IMR-90 (cell line): Measurements from ENCODE around the gene GNA14. TPM values are rescaled to one million over a fixed set of nuclear protein-coding genes. Genes with fewer than 3 reads are reported as not detected.

ENCODE experiments used
- ATAC-seq: fragments of 200-7000 bp; cut with Tn5 transposase; 2 replicates; pipeline ENCODE4 v1.9.1; 2020; ENCODE audit warnings: low read depth, mild to moderate bottlenecking, moderate library complexity
- BruUV-seq: library from RNA; stranded (reverse); fragments of 400-500 nt; replicated peaks from 2 replicates; lab custom pipeline; 2021; lab: Mats Ljungman, UMichigan
- CTCF ChIA-PET: fragments of 300-600 bp; formaldehyde crosslinking; extraction: SDS; loops from one replicate; lab custom pipeline; 2021; ENCODE audit warnings: antibody characterized with exemption; lab: Yijun Ruan, JAX
- POLR2A ChIA-PET: fragments of 300-600 bp; sonication (Branson Sonifier 250); formaldehyde crosslinking; loops from one replicate; lab custom pipeline; 2022; ENCODE audit warnings: antibody characterized with exemption; ENCODE audit not compliant: unreplicated experiment; lab: Charles Lee
- DNase-seq: peaks from one replicate; pipeline ENCODE4 v3.0.0; 2013
- H2AFZ ChIP-seq: replicated peaks from 2 replicates; pipeline ENCODE3; 2013; ENCODE audit warnings: low read length, mild to moderate bottlenecking; ENCODE audit not compliant: poor library complexity
- H2AK5ac ChIP-seq: 2 replicates; pipeline ENCODE4 v1.6.1; 2013; ENCODE audit warnings: low read depth, low read length, inconsistent platforms
- H2AK9ac ChIP-seq: replicated peaks from 2 replicates; pipeline ENCODE3; 2013; ENCODE audit warnings: mild to moderate bottlenecking, low read depth, low read length, moderate library complexity; ENCODE audit not compliant: poor library complexity
- H2BK120ac ChIP-seq: 2 replicates; pipeline ENCODE4 v1.6.1; 2013; ENCODE audit warnings: low read depth, low read length, inconsistent platforms
- H2BK15ac ChIP-seq: 3 replicates; pipeline ENCODE4 v1.6.1; 2013; ENCODE audit warnings: low read depth, low read length, inconsistent platforms
- H2BK20ac ChIP-seq: 2 replicates; pipeline ENCODE4 v1.6.1; 2013; ENCODE audit warnings: low read depth, mild to moderate bottlenecking, inconsistent platforms, low read length, moderate library complexity
- H2BK5ac ChIP-seq: 2 replicates; pipeline ENCODE4 v1.6.1; 2013; ENCODE audit warnings: mild to moderate bottlenecking, low read depth, low read length, inconsistent platforms; ENCODE audit not compliant: poor library complexity, severe bottlenecking
- H3K14ac ChIP-seq: replicated peaks from 2 replicates; pipeline ENCODE4 v1.6.1; 2013; ENCODE audit warnings: low read depth, low read length, inconsistent platforms
- H3K18ac ChIP-seq: 2 replicates; pipeline ENCODE4 v1.6.1; 2013; ENCODE audit warnings: low read depth, low read length, control low read depth
- H3K23ac ChIP-seq: 2 replicates; pipeline ENCODE4 v1.6.1; 2013; ENCODE audit warnings: low read depth, low read length, inconsistent platforms
- H3K27ac ChIP-seq: 2 replicates; pipeline ENCODE4 v1.5.1; 2013; ENCODE audit warnings: mild to moderate bottlenecking, control low read depth, low read length; ENCODE audit not compliant: insufficient read depth
- H3K27me3 ChIP-seq: 2 replicates; pipeline ENCODE4 v1.6.1; 2013; ENCODE audit warnings: low read length; ENCODE audit not compliant: control insufficient read depth, insufficient read depth
- H3K36me3 ChIP-seq: 2 replicates; pipeline ENCODE4 v1.6.1; 2013; ENCODE audit warnings: low read length, mixed read lengths; ENCODE audit not compliant: control insufficient read depth, insufficient read depth
- H3K4ac ChIP-seq: 2 replicates; pipeline ENCODE4 v1.6.1; 2013; ENCODE audit warnings: low read depth, low read length, inconsistent platforms
- H3K4me1 ChIP-seq: 2 replicates; pipeline ENCODE4 v1.6.1; 2013; ENCODE audit warnings: low read length, mixed read lengths; ENCODE audit not compliant: control insufficient read depth, insufficient read depth
- H3K4me2 ChIP-seq: 2 replicates; pipeline ENCODE4 v1.6.1; 2013; ENCODE audit warnings: low read depth, mild to moderate bottlenecking, control low read depth, low read length, moderate library complexity
- H3K4me3 ChIP-seq: 2 replicates; pipeline ENCODE4 v1.5.1; 2013; ENCODE audit warnings: low read depth, mild to moderate bottlenecking, control low read depth, low read length, moderate library complexity; ENCODE audit not compliant: insufficient read depth
- H3K56ac ChIP-seq: 2 replicates; pipeline ENCODE4 v1.6.1; 2013; ENCODE audit warnings: low read length, inconsistent platforms; ENCODE audit not compliant: insufficient read depth; ENCODE audit errors: extremely low read depth
- H3K79me1 ChIP-seq, 2 experiments: 2 replicates each; pipeline ENCODE4 v1.6.1; 2013; ENCODE audit warnings: low read length in 2 of 2, inconsistent platforms in 1 of 2, low read depth in 1 of 2
- H3K9ac ChIP-seq: 2 replicates; pipeline ENCODE4 v1.6.1; 2013; ENCODE audit warnings: low read depth, low read length, control low read depth
- H3K9me1 ChIP-seq: 2 replicates; pipeline ENCODE4 v1.6.1; 2013; ENCODE audit warnings: low read length, inconsistent platforms; ENCODE audit not compliant: insufficient read depth
- H3K9me3 ChIP-seq: 2 replicates; pipeline ENCODE4 v1.6.1; 2013; ENCODE audit warnings: low read length; ENCODE audit not compliant: control insufficient read depth, insufficient read depth
- H4K20me1 ChIP-seq: 2 replicates; pipeline ENCODE4 v1.6.1; 2013; ENCODE audit warnings: low read length, inconsistent platforms; ENCODE audit not compliant: insufficient read depth
- H4K5ac ChIP-seq: 2 replicates; pipeline ENCODE4 v1.6.1; 2013; ENCODE audit warnings: mild to moderate bottlenecking, low read depth, low read length, control low read depth
- H4K8ac ChIP-seq, 2 experiments: 2 replicates each; pipeline ENCODE4 v1.6.1; 2013; ENCODE audit warnings: low read depth in 2 of 2, low read length in 2 of 2, control low read depth in 1 of 2, inconsistent platforms in 1 of 2
- H4K91ac ChIP-seq: 2 replicates; pipeline ENCODE4 v1.6.1; 2013; ENCODE audit warnings: low read depth, low read length, inconsistent platforms; ENCODE audit not compliant: insufficient read depth
- BHLHE40 ChIP-seq: fragments of 150-350 bp; IDR thresholded peaks from 2 replicates; pipeline ENCODE4 v1.6.1; 2016; ENCODE audit warnings: mild to moderate bottlenecking, low read depth, low read length
- CEBPB ChIP-seq: IDR thresholded peaks from 2 replicates; pipeline ENCODE4 v1.6.1; 2012; ENCODE audit warnings: low read depth, low read length, improper control_type of control experiment
- CHD1 ChIP-seq: IDR thresholded peaks from 2 replicates; pipeline ENCODE4 v1.6.1; 2012; ENCODE audit warnings: low read depth, low read length, improper control_type of control experiment
- FOS ChIP-seq: fragments of 150-350 bp; IDR thresholded peaks from 2 replicates; pipeline ENCODE4 v1.6.1; 2016; ENCODE audit warnings: low read depth, low read length
- MAFK ChIP-seq: IDR thresholded peaks from 2 replicates; pipeline ENCODE4 v1.6.1; 2012; ENCODE audit warnings: low read depth, low read length, improper control_type of control experiment
- MAZ ChIP-seq: IDR thresholded peaks from 2 replicates; pipeline ENCODE4 v1.6.1; 2012; ENCODE audit warnings: low read depth, mild to moderate bottlenecking, low read length, improper control_type of control experiment, moderate library complexity, borderline replicate concordance
- MXI1 ChIP-seq: IDR thresholded peaks from 2 replicates; pipeline ENCODE4 v1.6.1; 2012; ENCODE audit warnings: low read depth, mild to moderate bottlenecking, low read length, moderate library complexity, borderline replicate concordance
- NFE2L2 ChIP-seq: fragments of 150-350 bp; IDR thresholded peaks from 2 replicates; pipeline ENCODE4 v1.6.1; 2016; ENCODE audit warnings: low read depth, mild to moderate bottlenecking, low read length
- POLR2A ChIP-seq: IDR thresholded peaks from 2 replicates; pipeline ENCODE4 v1.6.1; 2012; ENCODE audit warnings: mild to moderate bottlenecking, low read depth, low read length
- RAD21 ChIP-seq: IDR thresholded peaks from 2 replicates; pipeline ENCODE4 v1.6.1; 2012; ENCODE audit warnings: low read length, improper control_type of control experiment
- RCOR1 ChIP-seq: IDR thresholded peaks from 2 replicates; pipeline ENCODE4 v1.6.1; 2012; ENCODE audit warnings: mild to moderate bottlenecking, low read length, improper control_type of control experiment; ENCODE audit not compliant: insufficient replicate concordance
- RFX5 ChIP-seq: IDR thresholded peaks from 2 replicates; pipeline ENCODE4 v1.8.0; 2012; ENCODE audit warnings: low read depth, mild to moderate bottlenecking, low read length, moderate library complexity
- SMC3 ChIP-seq: fragments of 150-350 bp; IDR thresholded peaks from 2 replicates; pipeline ENCODE4 v1.6.1; 2016; ENCODE audit warnings: low read depth, mild to moderate bottlenecking, antibody characterized with exemption, low read length, moderate library complexity
- WGBS, 2 experiments: methylation state at CpG; one replicate each; pipeline versions ENCODE4 v1.1.5 to v1.1.7; 2013; ENCODE audit warnings: missing lambda C conversion rate in 2 of 2; ENCODE audit not compliant: insufficient read length in 1 of 2; ENCODE audit errors: extremely low coverage in 2 of 2; 5-methylcytosine and 5-hydroxymethylcytosine counted together
- dilution Hi-C: fragments of 300-500 bp; cut with HindIII; formaldehyde crosslinking; loops from one replicate; pipeline ENCODE4 v1.14.3; 2018; ENCODE audit warnings: low sequenced_read_pairs; ENCODE audit not compliant: unreplicated experiment
- in situ Hi-C: fragments of 300-500 bp; cut with MboI; formaldehyde crosslinking; loops from 3 replicates; pipeline ENCODE4 v1.14.3; 2019; ENCODE audit warnings: low sequenced_read_pairs, inconsistent platforms, mixed read lengths
- intact Hi-C: fragments of 100-400 bp; cut with micrococcal nuclease; formaldehyde crosslinking; loops from 2 replicates; pipeline ENCODE4 v1.10.0; 2022
- polyA plus RNA-seq, 3 experiments: library from polyadenylated mRNA; depleted of rRNA; stranded (reverse); fragments of >200 nt; gene quantifications; 2 replicates each; pipeline ENCODE4 v1.2.3, GENCODE V29; 2012; ENCODE audit warnings: low replicate concordance in 1 of 3
- total RNA-seq: library from RNA; depleted of rRNA; stranded (reverse); fragments of >200 nt; gene quantifications from 2 replicates; pipeline ENCODE4 v1.2.3, GENCODE V29; 2012
- TF ChIP-seq, protein P1 (sequence below): conservative IDR thresholded peaks from 2 replicates; pipeline ENCODE4 v1.5.1; 2012; ENCODE audit warnings: mild to moderate bottlenecking, low read depth, low read length, improper control_type of control experiment
- TF ChIP-seq, protein P2 (sequence below): fragments of 150-350 bp; IDR thresholded peaks from 2 replicates; pipeline ENCODE4 v1.6.1; 2017; ENCODE audit warnings: mild to moderate bottlenecking, antibody characterized with exemption, low read length, low read depth
- TF ChIP-seq, protein P3 (sequence below): fragments of 150-350 bp; IDR thresholded peaks from 2 replicates; pipeline ENCODE4 v1.6.1; 2016; ENCODE audit warnings: low read depth, mild to moderate bottlenecking, low read length, moderate library complexity, borderline replicate concordance

GNA14 gene
- total and polyA plus RNA-seq, 2 of the 4 experiments (the other 2 are of a cell fraction): under 0.01 to 0.03 TPM

DNA sequence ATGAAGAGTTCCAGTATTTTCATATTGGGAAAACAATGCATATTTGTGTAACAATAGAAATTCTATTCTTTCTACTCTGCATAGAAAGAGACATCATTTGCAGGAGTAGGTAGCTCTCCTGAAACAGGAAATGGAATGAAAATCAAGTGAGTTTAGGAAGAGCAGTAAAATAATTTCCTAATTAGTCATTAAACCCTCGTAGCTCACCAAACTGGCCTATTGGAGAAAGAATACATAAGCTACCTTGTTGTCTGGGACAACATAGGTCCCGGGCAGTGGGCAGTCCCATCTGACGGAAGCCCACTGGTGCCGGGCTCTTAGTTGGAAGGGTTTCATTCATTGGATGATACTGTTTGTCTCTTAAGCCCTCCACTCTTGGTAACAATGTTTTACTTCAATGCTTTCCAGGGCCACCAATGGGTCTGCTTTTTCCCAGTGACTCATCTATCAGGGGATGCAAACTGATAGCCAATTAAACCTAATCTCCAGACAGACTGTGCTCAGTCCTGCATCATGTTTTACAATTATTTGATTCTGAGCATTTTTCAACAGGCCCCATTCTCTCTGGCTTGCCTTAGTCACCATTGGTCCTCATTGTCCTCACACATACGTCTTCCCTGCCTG, 46.5 kb downstream of the GNA14 start:
- Histone ChIP-seq H4K91ac (no peak overlapping the region), H3K36me3 (no peaks in the 10 kb centered on the region), H2AK9ac (no peak overlapping the region), H2BK20ac (no peak overlapping the region), H2BK5ac (no peak overlapping the region), H3K4me3 (no peak overlapping the region), H3K56ac (no peak overlapping the region), H3K9me1 (no peaks in the 10 kb centered on the region), H2BK15ac (no peak overlapping the region), H3K9me3 (no peaks in the 10 kb centered on the region), H2AFZ (no peak overlapping the region), H3K27ac (no peak overlapping the region), H4K5ac (no peak overlapping the region), H2BK120ac (no peak overlapping the region), H3K4me2 (no peak overlapping the region), H3K4me1 (no peaks in the 10 kb centered on the region), H3K23ac (no peak overlapping the region), H3K9ac (no peak overlapping the region), H4K8ac (no peak overlapping the region), H3K27me3 (no peaks in the 10 kb centered on the region; the same call in 1 of the 2 replicates), H4K20me1 (no peaks in the 10 kb centered on the region), H2AK5ac (no peak overlapping the region), H3K18ac (no peak overlapping the region), H3K14ac (no peak overlapping the region), H3K79me1 (no peaks in the 10 kb centered on the region), H3K4ac (no peak overlapping the region)
- BruUV-seq: no TSS peak
- TF ChIP-seq RFX5 (no peak), MAZ (no peak), MAFK (no peak), BHLHE40 (no peak), FOS (no peak), CEBPB (no peak), RCOR1 (no peak), CHD1 (no peak), POLR2A (no peak), RAD21 (no peak), NFE2L2 (no peak), SMC3 (no peak), MXI1 (no peak)
- TF ChIP-seq, protein P1, sequence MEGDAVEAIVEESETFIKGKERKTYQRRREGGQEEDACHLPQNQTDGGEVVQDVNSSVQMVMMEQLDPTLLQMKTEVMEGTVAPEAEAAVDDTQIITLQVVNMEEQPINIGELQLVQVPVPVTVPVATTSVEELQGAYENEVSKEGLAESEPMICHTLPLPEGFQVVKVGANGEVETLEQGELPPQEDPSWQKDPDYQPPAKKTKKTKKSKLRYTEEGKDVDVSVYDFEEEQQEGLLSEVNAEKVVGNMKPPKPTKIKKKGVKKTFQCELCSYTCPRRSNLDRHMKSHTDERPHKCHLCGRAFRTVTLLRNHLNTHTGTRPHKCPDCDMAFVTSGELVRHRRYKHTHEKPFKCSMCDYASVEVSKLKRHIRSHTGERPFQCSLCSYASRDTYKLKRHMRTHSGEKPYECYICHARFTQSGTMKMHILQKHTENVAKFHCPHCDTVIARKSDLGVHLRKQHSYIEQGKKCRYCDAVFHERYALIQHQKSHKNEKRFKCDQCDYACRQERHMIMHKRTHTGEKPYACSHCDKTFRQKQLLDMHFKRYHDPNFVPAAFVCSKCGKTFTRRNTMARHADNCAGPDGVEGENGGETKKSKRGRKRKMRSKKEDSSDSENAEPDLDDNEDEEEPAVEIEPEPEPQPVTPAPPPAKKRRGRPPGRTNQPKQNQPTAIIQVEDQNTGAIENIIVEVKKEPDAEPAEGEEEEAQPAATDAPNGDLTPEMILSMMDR: no peak
- TF ChIP-seq, protein P2, sequence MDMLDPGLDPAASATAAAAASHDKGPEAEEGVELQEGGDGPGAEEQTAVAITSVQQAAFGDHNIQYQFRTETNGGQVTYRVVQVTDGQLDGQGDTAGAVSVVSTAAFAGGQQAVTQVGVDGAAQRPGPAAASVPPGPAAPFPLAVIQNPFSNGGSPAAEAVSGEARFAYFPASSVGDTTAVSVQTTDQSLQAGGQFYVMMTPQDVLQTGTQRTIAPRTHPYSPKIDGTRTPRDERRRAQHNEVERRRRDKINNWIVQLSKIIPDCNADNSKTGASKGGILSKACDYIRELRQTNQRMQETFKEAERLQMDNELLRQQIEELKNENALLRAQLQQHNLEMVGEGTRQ: no peak
- TF ChIP-seq, protein P3, sequence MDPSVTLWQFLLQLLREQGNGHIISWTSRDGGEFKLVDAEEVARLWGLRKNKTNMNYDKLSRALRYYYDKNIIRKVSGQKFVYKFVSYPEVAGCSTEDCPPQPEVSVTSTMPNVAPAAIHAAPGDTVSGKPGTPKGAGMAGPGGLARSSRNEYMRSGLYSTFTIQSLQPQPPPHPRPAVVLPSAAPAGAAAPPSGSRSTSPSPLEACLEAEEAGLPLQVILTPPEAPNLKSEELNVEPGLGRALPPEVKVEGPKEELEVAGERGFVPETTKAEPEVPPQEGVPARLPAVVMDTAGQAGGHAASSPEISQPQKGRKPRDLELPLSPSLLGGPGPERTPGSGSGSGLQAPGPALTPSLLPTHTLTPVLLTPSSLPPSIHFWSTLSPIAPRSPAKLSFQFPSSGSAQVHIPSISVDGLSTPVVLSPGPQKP: no peak
- DNase-seq: no peak
- no CpG with 5 or more reads among the region's 5 CpGs for WGBS, 2 experiments
- ChIA-PET CTCF (no interaction called here), POLR2A (no interaction called here)
- in situ Hi-C loops (no loop called here), intact Hi-C loops (no loop called here), dilution Hi-C loops (no loop called here)
- ATAC-seq: no peak
